GM21619 (cell line): Measurements from ENCODE around the gene ANAPC10.
A peak's percentile ranks its signal among the peaks of the same experiment; 100 is the strongest.

ENCODE experiments used
- ATAC-seq: cut with Tn5 transposase; IDR thresholded peaks from one replicate; pipeline ENCODE4 v1.9.1; 2021; ENCODE audit not compliant: unreplicated experiment

Gene ANAPC10

GRCh38 chr4:145075742-145076468 is 22.1 kb downstream of the ANAPC10 start:
- no peak for ATAC-seq

GRCh38 chr4:145071560-145071959 is 26.4 kb downstream of the ANAPC10 start:
- no peak for ATAC-seq

DNA sequence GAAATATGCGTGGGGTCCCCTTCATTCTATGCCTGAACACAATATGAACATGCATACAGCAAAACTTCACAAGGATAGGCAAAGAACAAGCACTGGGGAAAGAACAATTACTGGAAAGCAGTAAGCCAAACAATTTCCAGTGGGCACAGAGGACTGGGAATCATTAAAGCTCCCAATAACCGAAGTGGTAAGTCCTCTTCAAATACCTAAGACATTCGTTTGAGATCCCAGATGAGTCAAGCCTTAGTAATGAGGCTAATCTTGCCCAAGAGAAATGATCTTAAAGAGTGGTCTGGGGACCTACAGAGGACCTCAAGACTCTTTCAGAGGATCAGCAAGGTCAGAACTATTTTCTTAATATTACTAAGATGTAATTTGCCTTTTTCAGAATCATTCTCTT is 28.6 kb downstream of the ANAPC10 start:
- ATAC-seq: no peak

DNA sequence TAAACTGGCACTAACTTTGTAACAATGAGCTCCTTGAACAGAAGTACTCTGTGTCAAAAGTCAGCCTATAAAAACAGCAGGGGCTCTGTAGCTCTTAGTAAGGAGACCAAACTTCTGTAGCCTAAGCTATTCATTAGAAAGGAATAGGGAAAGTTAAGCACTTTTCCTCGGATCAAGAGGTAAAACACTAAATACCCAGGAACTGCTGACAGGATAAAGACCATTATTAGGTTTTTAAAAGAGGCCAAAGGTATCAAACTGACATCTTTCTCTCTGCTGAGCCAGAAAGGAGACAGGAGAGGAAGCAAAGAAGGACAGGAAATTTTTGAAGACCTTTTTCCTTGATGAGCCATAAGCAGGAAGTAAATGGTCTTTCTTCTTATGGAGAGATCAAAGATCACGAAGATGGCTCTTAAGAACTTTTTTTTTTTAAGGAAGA is 31.9 kb downstream of the ANAPC10 start:
- ATAC-seq: no peak

DNA sequence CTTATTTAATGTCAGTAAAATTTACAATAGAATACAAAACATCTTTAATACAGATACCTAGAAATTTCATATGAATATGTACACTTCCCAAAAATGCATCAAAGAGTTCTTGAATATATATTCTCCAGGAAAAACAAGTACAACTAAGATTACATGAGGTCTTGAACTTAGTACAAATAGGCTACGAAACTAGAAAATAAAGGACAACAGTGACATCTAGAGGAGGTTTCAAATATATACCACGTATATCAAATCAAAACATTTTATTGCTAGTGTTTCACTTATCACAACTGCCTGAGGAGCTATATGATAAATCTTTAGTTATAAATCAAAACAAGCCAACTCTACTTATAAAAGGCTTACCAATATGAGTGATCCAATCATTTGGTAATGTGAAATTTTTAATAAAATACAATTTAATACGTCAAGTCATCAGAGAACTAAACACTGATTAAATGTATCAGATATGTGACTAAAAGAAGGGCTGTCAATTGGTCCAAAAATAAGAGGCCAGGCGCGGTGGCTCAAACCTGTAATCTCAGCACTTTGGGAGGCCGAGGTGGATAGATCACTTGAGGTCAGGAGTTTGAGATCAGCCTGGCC is 36.6 kb downstream of the ANAPC10 start:
- ATAC-seq: peak; percentile 68

DNA sequence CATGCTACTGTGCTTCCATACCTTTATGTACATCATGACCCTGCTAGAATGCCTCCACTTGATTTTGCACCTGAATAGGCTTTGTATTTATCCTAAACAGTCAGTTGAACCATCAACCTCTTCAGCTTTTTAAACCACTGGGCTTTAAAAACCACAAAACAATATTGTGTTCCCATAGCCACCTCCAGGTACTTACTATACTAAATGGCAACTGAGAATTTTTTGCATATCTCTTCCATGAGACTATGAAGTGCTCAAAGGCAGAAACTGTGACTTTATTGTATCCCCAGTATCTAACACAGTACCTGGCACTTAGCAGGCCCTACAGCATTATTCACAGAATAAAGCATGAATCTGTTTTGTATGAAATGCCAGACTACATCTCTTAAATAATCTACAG is 39.7 kb downstream of the ANAPC10 start:
- no peak for ATAC-seq

DNA sequence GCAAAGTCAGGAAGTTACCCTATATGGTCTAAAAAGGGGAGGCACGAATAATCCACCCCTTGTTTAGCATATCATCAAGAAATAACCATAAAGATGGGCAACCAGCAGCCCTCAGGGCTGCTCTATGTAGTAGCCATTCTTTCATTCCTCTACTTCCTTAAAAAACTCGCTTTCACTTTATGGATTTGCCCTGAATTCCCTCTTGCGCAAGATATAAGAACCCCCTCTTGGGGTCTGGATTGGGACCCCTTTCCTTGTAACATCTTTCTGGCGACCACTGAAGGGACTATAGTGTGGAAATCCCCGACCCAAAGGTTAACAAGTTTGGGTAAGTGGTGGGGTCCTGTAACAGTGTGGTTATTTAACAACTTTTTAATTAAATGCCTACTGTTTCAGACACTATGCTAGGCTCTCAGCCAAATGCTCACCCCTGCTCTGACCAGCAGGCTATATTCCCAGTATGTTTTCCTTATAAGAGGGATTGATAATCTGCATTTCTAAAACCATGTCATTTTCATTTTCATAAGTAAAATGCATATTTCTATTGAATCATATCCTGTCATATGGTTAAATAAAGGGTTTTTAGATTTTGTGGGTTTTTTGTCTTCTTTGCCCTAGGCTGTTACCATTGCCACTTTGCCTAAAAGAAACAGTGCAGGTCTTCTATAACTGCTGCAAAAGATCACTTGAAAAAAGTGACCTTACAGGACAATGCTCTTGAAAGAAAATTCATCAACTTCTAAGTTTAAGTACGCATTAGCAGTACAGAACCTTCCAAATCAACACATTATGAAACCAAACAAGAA is 41.5 kb downstream of the ANAPC10 start:
- no peak for ATAC-seq

DNA sequence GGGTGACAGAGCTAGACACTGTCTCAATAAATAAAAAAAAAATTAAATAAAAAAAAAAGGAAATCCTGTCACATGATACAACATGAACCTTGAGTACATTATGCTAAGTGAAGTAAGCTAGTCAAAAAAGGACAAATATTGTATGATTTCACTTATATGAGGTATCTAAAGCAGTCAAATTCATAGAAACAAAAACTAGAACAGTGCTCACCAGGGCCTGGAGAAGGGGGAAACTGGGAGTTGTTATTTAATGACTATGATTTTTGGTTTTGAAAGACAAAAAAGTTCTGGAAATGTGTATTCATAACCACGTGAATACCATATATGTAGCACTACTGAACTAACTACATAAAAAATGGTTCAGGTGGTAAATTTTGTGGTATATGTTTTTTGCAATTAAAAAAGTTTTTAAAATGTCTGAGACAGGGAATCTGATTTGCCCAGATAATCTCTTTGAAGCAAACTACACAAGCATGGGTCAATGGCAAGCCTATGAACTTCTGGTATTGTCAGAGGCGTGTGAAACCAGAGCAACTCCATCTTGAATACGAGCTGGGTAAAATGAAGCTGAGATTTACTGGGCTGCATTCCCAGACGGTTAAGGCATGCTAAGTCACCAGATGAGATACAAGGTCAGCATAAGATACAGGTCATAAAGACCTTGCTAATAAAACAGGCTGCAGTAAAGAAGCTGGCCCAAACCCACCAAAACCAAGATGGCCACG is 42.3 kb downstream of the ANAPC10 start:
- no peak for ATAC-seq

DNA sequence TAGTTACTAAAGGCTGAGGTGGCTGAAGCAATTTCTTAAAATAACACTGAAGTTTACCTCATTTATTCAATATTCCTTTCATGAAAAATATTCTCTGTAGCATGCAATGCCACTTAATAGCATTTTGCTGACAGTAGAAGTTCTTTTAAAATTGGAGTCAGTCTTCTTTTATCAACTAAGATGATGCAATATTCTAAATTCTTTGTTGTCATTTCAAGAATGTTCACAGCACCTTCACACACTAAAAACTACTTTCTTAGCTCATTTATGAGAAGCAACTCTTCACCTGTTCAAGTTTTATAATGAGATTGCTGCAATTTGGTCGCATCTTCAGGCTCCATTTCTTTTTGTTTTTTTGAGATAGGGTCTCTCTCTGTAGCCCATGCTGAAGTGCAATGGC is 48.8 kb downstream of the ANAPC10 start:
- ATAC-seq: no peak

GRCh38 chr4:145048817-145049216 is 49.2 kb downstream of the ANAPC10 start:
- no peak for ATAC-seq

DNA sequence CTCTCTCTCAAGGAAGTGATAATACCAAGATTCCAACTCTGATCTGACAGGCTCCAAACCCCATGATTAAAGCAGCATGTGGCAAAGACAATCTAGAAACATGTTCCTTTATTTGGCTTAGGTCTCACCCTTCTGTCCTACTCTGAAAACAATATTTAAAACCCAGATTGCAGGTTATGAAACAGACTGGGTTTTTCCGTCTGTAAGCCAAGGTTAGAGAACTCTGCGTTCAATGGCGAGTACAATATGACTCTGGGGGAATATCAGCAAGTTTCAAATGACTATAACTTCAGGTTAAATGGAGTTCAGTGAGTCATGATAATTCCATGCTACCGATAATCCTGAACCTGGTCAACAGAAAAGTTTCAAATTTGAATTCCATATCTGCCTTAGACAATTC is 50.8 kb downstream of the ANAPC10 start:
- peak; percentile 52 for ATAC-seq

GRCh38 chr4:145045180-145045579 is 52.8 kb downstream of the ANAPC10 start:
- no peak for ATAC-seq

GRCh38 chr4:145044341-145044740 is 53.7 kb downstream of the ANAPC10 start:
- ATAC-seq: no peak

DNA sequence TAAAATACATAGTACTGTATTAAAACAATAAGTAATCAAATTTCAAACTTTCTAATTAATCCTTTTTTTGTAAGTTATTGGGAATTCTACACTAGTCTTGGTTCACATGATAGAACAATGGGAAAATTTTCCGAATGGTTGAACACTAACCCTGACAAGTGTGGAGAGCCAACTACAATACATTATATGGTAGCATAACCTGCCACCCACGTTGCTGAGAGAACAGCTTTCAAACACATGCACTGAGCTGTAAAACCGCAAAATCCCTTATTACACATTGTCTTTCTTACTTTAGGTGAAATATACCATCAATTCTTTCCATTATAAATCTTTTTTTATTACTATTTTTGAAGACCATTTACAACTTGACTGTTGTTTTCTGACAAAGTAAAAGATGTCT is 54.7 kb downstream of the ANAPC10 start:
- ATAC-seq: no peak

GRCh38 chr4:145042601-145043285 is 55.3 kb downstream of the ANAPC10 start:
- no peak for ATAC-seq

GRCh38 chr4:145041378-145041777 is 56.6 kb downstream of the ANAPC10 start:
- peak; percentile 95 for ATAC-seq

DNA sequence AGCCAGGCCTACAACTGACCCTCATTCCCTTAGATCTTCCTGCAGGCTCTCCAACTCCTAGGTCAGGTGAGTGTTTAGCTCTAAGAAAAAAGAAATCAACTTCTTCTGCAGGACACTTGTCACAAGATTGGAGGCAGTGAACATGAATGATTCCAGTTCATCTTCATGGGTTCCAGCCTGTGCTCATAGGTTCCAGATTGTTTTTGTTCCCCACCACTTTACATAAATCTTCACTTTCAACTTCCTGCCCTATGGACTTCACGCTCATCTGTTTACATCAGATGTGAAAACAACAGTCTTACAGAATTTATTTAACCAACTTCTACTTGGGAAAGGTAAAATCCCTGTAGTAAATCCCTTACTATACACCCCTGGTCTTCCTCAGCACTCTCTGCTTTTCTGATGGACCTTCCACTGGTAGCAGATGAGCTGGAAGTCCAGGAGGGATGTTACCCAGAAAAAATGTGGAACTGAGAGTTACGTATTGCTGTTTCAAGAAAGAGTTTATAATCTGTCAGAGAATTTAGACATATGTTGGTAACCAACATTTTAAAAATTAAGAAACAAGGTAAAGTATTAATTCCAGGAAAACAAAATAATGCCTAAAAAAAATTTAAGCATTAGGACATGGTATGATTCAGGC is 62.4 kb downstream of the ANAPC10 start:
- ATAC-seq: no peak

DNA sequence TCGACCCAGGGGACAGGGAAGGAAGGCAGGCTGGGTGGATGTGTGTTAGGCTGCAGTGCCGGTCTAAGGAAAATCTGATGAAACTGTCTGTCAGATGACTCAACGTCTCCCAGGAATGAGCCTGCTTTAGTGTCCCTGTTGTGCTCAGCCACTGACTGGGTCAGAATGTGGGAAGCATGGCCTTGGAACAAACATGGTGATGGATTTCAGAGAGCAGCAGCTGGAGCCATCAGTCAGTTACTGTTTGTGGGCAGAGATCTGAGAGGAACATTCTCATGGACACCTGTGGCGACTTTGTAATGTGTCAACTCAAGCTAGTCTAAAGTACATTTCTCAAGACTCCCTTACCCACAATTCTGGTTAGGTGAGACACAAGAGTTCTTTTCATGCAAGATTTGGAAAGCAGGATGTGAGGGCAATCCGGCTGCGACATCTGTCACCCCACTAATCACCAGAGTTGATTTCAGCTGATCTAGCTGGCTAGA is 63.2 kb downstream of the ANAPC10 start:
- no peak for ATAC-seq

DNA sequence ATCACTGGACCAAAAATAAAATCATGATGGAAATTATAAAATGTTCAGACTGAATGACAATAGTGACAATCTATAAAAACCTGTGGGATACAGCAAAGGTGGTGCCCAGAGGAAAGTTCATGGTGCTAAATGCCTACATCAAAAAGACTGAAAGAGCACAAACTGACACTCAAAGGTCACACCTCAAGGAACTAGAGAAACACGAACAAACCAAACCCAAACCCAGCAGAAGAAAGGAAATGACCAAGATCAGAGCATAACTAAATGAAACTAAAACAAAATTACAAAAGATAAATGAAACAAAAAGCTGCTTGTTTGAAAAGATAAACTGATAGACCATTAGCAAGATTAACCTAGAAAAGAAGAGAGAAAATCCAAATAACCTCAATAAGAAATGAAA is 78.7 kb downstream of the ANAPC10 start:
- no peak for ATAC-seq

DNA sequence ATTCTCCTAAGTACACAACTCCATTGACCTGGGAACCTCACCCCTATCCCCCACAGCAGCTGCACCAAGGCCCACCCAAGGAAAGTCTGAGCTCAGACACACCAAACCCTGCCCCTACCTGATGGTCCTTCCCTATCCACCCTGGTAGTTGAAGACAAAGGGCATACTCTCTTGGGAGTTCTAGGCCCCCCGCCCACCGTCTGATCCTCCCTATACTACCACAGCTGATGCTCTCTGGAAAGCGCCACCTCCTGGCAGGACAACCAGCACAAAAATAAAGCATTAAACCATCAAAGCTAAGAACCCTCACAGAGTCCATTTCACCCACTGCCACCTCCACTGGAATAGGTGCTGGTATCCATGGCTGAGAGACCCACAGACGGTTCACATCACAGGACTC is 83.6 kb downstream of the ANAPC10 start:
- no peak for ATAC-seq
